Smooth muscle cell (in vitro differentiated cells): ENCODE data around the gene FARP2. TPM values are rescaled to one million over a fixed set of nuclear protein-coding genes. Genes with fewer than 3 reads are reported as not detected.

ENCODE experiments used
- DNase-seq: peaks from one replicate; lab custom pipeline; 2025; ENCODE audit not compliant: unreplicated experiment; lab: John Stamatoyannopoulos, UW
- H2AFZ ChIP-seq: fragments of 200-600 bp; sonication (generic); 2 replicates; pipeline ENCODE4 v1.6.0; 2016; ENCODE audit warnings: antibody characterized with exemption, low read depth, mild to moderate bottlenecking
- H3F3A ChIP-seq: fragments of 200-600 bp; sonication (generic); 2 replicates; pipeline ENCODE4 v1.6.0; 2017; ENCODE audit warnings: antibody characterized with exemption, low read depth
- H3K27ac ChIP-seq: fragments of 200-600 bp; sonication (generic); 2 replicates; pipeline ENCODE4 v1.5.1; 2016; ENCODE audit warnings: low read depth, mild to moderate bottlenecking
- H3K27me3 ChIP-seq: fragments of 200-600 bp; sonication (generic); 2 replicates; pipeline ENCODE4 v1.6.1; 2016; ENCODE audit warnings: low read depth, mild to moderate bottlenecking
- H3K36me3 ChIP-seq: fragments of 200-600 bp; sonication (generic); 2 replicates; pipeline ENCODE4 v1.5.1; 2016; ENCODE audit warnings: low read depth
- H3K4me1 ChIP-seq: fragments of 200-600 bp; sonication (generic); 2 replicates; pipeline ENCODE4 v1.5.1; 2016; ENCODE audit warnings: low read depth
- H3K4me2 ChIP-seq: fragments of 200-600 bp; sonication (generic); 2 replicates; pipeline ENCODE4 v1.6.0; 2016; ENCODE audit warnings: mild to moderate bottlenecking
- H3K4me3 ChIP-seq: fragments of 200-600 bp; sonication (generic); 2 replicates; pipeline ENCODE4 v1.5.1; 2016; ENCODE audit warnings: mild to moderate bottlenecking
- H3K79me2 ChIP-seq: fragments of 200-600 bp; sonication (generic); 2 replicates; pipeline ENCODE4 v1.6.0; 2016; ENCODE audit warnings: low read depth, mild to moderate bottlenecking
- H3K9ac ChIP-seq: fragments of 200-600 bp; sonication (generic); 2 replicates; pipeline ENCODE4 v1.6.0; 2016; ENCODE audit warnings: low read depth
- H3K9me3 ChIP-seq: fragments of 200-600 bp; sonication (generic); replicated peaks from 2 replicates; pipeline ENCODE4 v1.5.1; 2016; ENCODE audit warnings: low read depth
- H4K20me1 ChIP-seq: fragments of 200-600 bp; sonication (generic); 2 replicates; pipeline ENCODE4 v1.6.0; 2016; ENCODE audit warnings: low read depth
- CTCF ChIP-seq: fragments of 200-600 bp; sonication (generic); IDR thresholded peaks from 2 replicates; pipeline ENCODE4 v1.5.1; 2017; ENCODE audit warnings: borderline replicate concordance, mild to moderate bottlenecking, antibody characterized with exemption; ENCODE audit not compliant: insufficient read depth, poor library complexity, severe bottlenecking
- WGBS: methylation state at CpG from one replicate; pipeline ENCODE4 v1.1.7; 2016; ENCODE audit warnings: low lambda C conversion rate; 5-methylcytosine and 5-hydroxymethylcytosine counted together
- polyA plus RNA-seq: library from polyadenylated mRNA; unstranded; fragments of >200 nt; fragmentation: Nextera tagmentation; extraction: Ambion mirVana; gene quantifications from 2 replicates; pipeline ENCODE4 v1.2.1, GENCODE V29; 2016
- total RNA-seq: library from RNA; depleted of rRNA; stranded (reverse); fragments of >200 nt; gene quantifications from 2 replicates; pipeline ENCODE4 v1.2.3, GENCODE V29; 2014

FARP2 gene
- total and polyA plus RNA-seq, 2 experiments from 2014 or later, result 15.9 to 27.4 TPM

DNA sequence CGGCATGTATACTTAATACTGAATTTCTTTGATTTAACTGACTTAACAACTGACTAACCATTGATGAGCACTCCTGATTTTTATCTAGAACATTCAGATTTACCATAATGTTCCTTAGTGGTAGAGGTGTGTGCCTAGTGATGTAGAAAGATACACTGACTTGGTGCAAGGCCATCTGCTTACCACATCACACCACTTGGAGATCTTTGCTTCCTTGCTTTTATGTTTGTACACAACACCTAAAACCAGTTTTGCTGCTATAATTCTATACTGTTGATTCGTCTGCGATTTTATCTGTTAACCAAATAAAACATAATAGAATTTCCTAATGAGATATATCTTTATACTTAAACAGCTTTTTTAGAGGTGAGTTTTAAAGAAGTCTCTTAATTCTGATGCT, 3.9 kb upstream of the FARP2 start:
- H3K79me2 ChIP-seq, result peaks cover 15% of the 10 kb centered on the region
- no peaks in the 10 kb centered on the region for H3K27me3 ChIP-seq
- peak overlapping the region; percentile 41 for H3K27ac ChIP-seq
- 95% methylated on average over 3 of the region's 3 CpGs for WGBS
- H3K4me3 ChIP-seq, result no peak overlapping the region
- H4K20me1 ChIP-seq, result peaks cover 73% of the 10 kb centered on the region
- H3K36me3 ChIP-seq, result peaks cover 22% of the 10 kb centered on the region
- TF ChIP-seq CTCF, result no peak
- peaks cover 13% of the 10 kb centered on the region for H3K4me1 ChIP-seq
- no peak for DNase-seq
- H3K9ac ChIP-seq, result no peak overlapping the region
- H3F3A ChIP-seq, result peaks cover 46% of the 10 kb centered on the region
- no peaks in the 10 kb centered on the region for H3K9me3 ChIP-seq
- no peak overlapping the region for H2AFZ ChIP-seq
- no peak overlapping the region for H3K4me2 ChIP-seq

DNA sequence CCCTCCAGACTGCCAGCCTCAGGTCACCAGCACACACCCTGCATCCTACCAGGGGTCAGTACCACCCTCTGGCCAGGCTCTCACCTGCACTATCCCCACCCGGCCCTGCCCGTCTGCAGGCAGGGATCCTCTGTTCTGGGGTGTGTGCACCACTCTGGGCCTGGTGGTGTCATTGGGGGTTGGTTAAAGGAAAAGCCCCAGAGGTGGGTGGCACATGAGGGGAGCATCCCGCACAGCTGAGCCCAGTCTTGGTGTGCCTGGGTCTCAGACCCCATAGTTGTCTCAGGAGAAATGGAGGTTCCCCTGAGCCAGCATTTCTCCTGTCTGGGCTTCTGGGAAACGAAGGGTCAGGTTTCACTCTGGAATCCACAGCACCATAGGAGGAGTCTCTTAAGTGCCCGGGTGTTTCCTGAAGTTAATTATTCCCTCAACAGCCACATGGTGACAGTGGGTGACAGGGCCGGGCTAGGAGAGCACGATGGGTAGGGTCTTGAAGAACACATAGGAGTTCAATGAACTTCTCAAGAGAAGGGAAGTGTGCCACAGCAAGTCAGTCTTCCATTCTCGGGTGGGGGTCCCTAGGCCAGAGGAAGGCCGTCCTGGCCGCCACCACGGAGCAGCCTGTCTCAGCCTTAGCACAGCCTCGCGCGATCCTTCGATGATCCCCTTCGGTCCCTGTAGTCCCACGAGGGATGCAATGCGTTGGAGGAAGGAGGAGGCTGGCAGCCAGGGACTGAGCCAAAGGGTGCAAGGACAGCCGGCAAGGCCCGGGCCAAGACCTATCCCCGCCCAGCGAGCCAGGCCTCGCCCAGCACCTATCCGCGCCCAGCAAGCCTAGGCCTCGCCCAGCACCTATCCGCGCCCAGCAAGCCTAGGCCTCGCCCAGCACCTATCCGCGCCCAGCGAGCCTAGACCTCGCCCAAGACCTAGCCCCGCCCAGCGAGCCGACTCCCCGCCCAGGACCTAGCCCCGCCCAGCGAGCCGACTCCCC, 1.1 kb upstream of the FARP2 start:
- H4K20me1 ChIP-seq, result peaks cover 88% of the 10 kb centered on the region
- DNase-seq, result peak; percentile 24
- H3K27me3 ChIP-seq, result no peaks in the 10 kb centered on the region
- peaks cover 34% of the 10 kb centered on the region for H3F3A ChIP-seq
- peaks cover 14% of the 10 kb centered on the region for H3K36me3 ChIP-seq
- H3K9me3 ChIP-seq, result no peaks in the 10 kb centered on the region
- 20% methylated on average over 28 of the region's 40 CpGs for WGBS
- H3K79me2 ChIP-seq, result peaks cover 37% of the 10 kb centered on the region
- H2AFZ ChIP-seq, result no peak overlapping the region
- H3K27ac ChIP-seq, result peak overlapping the region; percentile 51
- H3K4me2 ChIP-seq, result peak overlapping the region; percentile 81
- no peak for TF ChIP-seq CTCF
- H3K9ac ChIP-seq, result no peak overlapping the region
- peaks cover 16% of the 10 kb centered on the region for H3K4me1 ChIP-seq
- peak overlapping the region; percentile 34 for H3K4me3 ChIP-seq

GRCh38 chr2:241356871-241357260, 781 bp downstream of the FARP2 start:
- Histone ChIP-seq H3K4me1 (peaks cover 16% of the 10 kb centered on the region), H4K20me1 (peaks cover 88% of the 10 kb centered on the region), H3K36me3 (peaks cover 6% of the 10 kb centered on the region), H3K79me2 (peaks cover 56% of the 10 kb centered on the region), H3K4me3 (peak overlapping the region; percentile 90), H3F3A (peaks cover 31% of the 10 kb centered on the region), H3K9ac (peak overlapping the region; percentile 91), H2AFZ (no peak overlapping the region), H3K4me2 (peak overlapping the region; percentile 98), H3K27me3 (no peaks in the 10 kb centered on the region), H3K27ac (peak overlapping the region; percentile 72), H3K9me3 (no peaks in the 10 kb centered on the region)
- 33% methylated on average over 5 of the region's 5 CpGs for WGBS
- TF ChIP-seq CTCF, result no peak
- DNase-seq, result no peak
